GM12801 (cell line): ENCODE data around the gene SCRG1.

Experiments used
- TF ChIP-seq, protein P1 (sequence below): IDR thresholded peaks from one replicate; pipeline ENCODE4 v1.5.1; 2011; ENCODE audit warnings: control low read depth; ENCODE audit not compliant: insufficient read length; ENCODE audit errors: extremely low read depth

The SCRG1 gene

GRCh38 chr4:173334891-173335752 lies 63.8 kb downstream of the SCRG1 start:
- TF ChIP-seq, protein P1, sequence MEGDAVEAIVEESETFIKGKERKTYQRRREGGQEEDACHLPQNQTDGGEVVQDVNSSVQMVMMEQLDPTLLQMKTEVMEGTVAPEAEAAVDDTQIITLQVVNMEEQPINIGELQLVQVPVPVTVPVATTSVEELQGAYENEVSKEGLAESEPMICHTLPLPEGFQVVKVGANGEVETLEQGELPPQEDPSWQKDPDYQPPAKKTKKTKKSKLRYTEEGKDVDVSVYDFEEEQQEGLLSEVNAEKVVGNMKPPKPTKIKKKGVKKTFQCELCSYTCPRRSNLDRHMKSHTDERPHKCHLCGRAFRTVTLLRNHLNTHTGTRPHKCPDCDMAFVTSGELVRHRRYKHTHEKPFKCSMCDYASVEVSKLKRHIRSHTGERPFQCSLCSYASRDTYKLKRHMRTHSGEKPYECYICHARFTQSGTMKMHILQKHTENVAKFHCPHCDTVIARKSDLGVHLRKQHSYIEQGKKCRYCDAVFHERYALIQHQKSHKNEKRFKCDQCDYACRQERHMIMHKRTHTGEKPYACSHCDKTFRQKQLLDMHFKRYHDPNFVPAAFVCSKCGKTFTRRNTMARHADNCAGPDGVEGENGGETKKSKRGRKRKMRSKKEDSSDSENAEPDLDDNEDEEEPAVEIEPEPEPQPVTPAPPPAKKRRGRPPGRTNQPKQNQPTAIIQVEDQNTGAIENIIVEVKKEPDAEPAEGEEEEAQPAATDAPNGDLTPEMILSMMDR, result no peak
